Measurements from ENCODE around the gene NECAB2.

The NECAB2 gene

DNA sequence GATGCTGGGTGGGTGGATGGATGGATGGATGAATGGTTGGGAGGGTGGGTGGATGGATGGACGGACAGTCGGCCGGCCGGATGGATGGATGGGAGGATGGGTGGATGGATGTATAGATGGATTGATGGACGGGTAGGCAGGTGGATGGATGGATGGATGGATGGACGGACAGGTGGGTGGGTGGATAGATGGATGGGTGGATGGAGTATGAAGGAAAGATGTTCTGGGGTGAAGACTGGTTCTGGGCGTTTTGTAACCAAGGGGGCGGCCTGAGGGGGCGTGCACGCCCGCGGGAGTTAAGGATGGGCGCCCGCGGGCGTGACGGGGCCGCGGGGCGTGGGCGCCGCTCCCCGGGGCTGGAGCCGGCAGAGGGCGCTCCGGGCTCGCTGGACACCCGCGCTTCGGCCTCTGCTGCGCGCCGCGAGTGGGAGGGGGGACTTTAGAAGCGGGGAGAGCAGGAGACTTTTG, at the start of gene NECAB2:
Gene NECAB2 (plus strand): TSS at position 407 of the 468 bp plus-strand sequence. CDS start 405 bp downstream, outside the sequence.
- peak in 1 of 2 experiments; percentile 3 for DNase-seq

DNA sequence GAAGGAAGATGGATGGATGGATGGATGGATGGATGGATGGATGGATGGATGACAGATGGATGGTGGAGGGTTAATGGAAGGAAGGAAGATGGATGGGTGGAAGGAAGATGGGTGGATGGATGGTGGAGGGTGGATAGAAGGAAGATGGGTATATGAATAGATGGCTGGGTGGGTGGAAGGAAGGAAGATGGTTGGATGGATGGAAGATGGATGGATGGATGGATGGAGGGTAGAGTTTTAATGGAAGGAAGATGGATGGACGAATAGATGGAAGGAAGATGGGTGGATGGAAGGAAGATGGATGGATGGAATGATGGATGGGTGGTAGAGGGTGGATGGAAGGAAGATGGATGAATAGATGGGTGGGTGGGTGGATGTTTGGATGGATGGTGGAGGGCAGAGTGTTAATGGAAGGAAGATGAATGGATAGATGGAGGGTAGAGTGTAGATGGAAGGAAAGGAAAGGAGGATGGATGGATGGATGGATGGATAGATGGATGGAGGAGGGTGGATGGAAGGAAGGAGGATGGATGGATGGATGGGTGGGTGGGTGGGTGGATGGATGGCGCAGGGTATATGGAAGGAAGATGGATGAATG, 47.1 kb upstream of the NECAB2 start:
- DNase-seq: no peak

DNA sequence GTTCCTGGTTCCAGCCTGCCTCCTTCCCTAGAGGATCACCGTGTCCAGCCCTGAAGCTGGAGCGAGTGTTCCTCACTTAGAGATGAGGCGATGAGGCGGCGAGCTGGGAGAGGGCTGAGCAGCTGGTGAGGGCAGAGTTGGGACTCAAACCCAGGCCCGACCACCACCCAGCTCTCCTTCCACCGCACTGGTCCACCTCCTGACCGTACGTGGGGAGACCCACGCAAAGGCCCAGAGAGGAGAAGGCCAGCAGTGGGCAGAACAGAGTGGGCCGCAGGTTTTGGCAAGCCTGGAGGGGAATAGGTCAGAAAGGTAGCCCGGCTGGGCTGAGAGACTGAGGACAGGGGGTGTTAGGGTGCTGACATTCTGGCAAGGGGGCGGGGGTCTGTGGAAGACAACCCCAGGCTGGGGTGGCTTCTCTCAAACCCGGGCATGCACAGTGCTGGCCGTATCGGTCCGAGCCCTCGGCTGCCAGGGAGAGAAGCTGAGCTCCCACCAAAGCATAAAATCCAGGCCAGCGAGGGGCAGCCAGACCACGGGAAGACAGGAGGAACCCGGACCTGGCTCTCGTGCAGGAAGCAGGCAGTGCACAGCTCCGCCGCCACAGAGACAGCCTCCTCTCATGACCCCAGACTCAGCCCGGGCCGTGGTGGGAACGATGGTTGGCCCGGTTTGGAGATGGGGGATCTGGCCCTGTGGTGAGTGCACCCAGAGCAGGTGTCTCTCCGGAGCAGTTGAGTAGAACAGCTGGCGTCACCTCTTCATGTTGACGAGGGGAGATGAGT, 44.3 kb upstream of the NECAB2 start:
- no peak for DNase-seq

DNA sequence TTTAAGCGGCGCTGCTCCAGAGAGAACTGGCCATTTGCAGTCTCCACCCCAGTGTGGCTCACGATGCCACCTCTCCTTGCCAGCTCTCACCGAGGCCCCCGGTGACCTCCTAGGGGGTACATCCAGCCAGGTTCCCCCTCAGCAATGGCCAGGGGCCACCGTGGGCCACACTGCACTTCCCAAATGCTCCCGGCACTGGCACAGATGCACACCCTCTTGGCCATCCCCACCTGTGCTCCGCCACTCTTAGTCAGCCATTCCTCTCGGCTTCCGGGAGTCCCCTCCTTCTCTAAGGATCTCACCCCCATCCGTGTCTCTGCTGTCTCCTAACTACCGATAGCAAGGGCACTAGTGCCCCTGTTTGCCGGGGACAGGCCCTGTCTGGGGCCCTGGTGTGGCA, 43.4 kb upstream of the NECAB2 start:
- DNase-seq: no peak

DNA sequence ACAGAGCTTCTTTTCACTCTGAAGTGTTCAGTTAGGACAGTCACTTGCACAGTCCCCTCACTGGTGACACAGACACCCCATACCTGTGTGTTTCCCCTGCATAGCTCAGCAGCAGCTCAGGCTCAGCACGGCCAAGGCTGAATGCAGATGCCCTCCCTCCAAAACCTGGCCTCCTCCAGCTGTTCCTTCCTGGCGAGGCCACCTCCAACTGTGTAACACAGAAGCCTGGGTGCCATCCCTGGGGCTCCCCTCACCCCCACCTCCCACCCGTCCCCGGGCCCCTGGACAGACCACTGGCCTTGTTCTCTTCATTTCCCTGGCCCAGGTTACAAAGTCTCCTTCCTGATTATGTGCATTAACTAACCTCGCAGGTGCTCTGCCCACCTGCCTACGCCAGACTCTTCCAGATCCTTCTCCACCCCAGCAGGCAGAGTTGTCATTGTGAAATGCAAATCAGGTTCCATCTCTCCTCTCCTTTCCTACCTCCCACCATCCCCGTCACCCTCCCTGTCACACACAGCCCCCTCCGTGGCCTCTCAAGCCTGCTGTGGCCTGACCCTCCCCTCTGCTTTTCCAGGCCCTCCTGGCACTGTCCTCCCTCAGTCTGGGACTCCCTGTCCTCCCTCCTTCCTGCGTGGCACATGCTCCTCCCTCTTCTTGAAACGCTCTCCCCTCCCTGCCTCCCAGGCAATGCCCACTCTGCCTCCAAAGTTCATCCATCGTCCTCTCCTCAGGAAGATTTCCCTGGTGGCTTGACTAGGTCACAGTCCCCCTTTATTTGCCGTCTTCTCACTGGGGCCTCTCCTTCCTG, 42.7 kb upstream of the NECAB2 start:
- no peak for DNase-seq

DNA sequence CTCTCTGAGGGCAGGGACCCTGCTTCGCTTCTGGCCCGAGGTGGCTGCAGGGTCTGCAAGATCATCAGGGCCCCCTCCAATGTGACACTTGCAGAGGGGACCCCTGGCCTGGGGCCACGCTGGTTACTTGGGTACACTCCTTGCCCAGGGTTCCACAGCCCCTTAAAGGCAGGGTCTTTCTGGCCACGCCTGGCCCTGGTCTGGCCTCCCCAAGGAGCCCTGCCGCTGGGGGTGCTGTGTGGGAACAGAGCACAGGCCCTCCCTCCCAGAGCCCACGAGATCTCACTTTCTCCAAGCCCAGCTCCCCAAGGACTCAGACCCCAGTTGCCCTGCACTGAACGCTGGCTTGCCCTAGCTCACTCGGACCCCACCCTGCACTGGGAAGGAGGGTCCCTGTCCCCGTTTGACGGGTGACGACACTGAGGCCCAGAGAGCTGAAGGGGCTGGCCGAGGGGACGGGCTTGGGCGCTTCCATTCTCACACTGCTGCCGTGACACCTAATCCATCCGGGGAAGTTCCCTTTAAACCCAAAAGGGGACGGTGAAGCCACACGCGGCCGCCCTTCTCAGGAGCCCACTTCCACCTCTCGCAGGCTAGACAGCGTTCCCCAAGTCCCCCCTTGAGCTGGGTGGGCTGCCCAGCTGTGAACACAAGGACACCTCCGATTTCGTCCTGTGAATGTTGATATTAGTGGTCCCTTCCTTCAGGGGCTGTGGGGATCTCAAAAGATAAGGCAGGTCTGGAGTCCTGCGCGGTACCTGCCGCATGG, 41.9 kb upstream of the NECAB2 start:
- no peak for DNase-seq

DNA sequence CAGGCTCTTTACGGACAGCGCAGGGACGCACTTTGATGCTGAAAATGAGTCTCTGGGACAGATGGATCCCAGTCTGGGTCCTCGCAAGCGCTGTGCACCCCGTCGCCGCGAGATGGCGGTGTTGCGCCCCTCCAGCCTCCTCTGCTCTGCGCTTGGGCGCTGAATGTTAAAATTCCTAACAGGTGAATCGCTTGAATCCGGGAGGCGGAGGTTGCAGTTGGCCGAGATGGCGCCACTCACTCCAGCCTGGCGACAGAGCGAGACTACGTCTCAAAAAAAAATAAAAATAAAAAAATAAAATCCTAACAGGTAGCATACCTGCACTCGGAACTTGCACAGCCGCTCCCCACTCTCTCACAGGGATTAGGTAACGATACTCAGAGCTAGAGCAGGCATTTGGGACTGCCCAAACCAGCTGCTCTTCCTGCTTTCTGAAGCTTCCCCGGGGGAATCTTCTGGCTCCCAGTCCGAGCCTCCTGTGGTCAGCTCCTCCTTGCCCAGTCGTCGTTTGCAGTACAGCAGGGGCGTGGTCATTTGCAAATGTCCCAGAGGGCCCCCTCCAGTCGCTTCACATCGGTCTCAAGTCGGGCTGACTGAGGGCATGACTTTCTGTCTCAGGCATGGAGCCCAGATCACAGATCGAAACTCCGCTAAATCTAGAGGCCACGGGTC, 41.2 kb upstream of the NECAB2 start:
- DNase-seq: peak in 1 of 2 experiments; percentile 33

DNA sequence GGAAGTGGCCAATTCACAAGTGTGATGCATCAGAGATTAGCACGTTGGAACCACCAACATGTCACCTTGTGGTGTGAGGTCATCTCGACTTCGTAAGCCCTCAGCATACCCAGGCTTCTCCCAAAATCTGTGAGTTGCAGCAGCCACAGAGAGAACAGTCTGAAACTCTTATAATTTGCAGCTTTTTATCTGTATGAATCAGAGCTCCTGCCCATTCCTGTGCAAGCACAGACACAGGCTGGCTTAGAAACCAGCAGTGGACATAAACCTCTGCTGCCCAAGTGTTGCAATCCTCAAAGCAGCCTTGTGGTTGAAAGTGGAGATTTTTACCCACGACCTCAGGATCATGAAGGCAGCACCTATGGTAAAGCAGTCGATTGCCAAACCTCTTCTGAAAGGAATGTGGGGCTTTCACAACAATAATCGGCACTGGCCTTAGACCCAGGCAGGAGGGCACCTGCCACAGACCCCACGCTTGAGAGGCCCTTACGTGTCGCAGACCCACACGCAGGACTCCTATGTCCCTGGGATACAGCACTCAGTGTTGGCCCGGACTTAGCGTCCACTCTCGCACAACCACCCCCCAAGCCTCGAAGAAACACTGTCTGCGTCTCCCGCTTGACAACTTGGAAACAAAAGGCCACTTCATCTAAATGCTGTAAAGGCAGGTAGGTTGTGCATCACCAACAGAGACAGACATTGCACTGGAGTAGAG, 39.5 kb upstream of the NECAB2 start:
- DNase-seq: no peak

DNA sequence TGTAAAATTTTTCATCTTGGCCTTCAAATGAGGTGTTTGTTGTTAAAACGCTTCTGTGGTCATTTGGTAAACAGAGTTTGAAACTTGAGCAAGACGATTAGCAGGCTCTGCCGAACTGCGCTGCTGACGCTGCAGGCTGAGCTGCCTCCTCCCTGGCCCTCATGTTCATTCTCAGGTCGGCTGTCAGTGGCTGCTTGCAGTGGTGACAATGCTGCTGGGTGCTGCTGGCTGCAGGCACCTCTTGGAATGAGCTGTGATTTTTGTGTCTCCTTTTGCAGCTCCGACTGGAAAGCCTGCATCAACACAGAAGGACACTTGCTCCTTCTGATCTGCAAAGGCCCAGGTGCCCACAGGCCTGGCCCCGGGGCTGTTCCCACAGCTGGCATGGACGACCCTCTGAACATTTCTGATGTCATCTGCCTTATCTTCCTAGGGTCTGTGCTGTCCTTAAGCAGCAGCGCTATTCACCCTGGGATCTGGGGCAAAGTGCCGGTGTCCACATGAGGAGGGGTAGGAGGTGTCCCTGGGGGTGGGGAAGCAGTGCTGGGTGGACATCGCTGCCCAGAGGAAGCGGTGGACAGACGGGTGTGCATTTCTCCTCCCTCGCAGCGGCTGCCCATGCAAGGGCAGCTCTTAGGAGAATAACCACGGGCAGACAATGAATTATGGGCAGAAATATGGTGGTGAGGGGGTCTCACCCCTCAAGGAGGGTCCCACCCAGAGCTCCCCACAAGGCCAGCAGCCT, 38.1 kb upstream of the NECAB2 start:
- no peak for DNase-seq

DNA sequence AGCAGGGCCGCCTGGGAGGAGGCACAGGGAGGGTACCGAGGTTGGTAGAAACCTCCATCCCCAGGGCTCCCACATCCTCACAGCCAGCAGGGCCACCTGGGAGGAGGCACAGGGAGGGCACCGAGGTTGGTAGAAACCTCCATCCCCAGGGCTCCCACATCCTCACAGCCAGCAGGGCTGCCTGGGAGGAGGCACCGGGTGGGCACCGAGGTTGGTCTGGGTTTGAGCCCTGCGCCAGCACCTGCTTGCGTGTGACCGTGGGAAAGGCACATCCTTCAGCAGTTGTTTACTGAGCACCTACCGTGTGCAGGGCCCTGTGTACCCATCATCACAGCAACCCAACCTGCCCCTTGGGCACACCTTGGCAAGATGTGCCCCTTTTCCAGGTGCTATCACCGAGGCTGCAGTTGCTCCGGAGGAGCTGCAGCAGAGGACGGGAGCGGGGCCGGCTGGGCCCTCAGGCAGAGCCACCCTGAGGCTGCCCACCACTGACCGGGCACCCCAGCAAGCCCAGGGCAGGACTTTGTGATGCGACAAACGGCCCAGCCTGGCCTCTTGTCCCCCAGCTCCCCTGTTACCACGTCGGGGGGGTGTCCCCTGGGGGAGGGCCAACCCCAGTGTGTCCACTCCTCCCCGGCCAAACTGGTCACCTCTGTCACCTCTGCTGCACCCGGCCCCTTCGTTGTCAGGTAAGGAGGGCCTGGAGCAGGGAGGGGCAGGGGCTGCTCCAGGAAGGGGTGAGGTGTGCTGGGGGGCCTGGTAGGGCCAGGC, 37.1 kb upstream of the NECAB2 start:
- DNase-seq: no peak

DNA sequence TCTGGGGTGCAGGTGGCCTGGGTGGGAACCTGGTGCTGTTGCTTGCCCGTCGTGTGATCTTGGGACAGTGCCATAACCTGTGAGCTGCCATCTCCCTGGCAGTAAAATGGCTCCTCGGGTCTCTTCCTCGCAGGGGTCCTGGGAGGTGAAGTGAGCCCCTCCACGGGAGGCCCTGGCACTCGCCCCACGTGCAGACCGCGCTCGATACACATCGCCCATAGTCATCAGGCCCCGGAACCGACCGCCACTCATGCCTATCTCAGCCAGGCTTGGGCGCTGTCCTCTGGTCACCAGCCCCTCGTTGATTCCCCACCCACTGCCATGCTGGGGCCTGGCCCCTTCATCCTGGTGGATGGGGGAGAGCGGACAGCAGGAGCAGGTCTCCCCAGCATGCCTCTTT, 36.5 kb upstream of the NECAB2 start:
- DNase-seq: no peak

DNA sequence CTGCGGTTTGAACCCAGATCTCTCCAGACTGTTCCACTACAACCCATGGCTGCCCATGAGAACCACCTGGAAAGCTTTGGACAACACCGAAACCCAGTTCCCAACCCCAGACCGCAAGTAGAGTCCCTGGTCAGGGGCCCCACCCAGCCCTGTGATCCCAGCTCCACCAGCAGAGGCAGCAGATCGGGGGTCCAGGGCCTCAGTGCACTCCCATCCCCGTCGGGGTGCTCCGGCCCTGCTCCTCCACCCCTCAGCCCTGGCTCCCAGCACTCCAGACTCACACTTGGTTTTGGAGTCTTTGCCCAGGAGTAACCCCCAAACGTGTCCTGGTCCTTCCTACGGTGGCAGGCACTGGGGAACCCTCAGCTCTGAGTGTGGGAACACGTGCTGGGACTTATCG, 35.7 kb upstream of the NECAB2 start:
- no peak for DNase-seq

DNA sequence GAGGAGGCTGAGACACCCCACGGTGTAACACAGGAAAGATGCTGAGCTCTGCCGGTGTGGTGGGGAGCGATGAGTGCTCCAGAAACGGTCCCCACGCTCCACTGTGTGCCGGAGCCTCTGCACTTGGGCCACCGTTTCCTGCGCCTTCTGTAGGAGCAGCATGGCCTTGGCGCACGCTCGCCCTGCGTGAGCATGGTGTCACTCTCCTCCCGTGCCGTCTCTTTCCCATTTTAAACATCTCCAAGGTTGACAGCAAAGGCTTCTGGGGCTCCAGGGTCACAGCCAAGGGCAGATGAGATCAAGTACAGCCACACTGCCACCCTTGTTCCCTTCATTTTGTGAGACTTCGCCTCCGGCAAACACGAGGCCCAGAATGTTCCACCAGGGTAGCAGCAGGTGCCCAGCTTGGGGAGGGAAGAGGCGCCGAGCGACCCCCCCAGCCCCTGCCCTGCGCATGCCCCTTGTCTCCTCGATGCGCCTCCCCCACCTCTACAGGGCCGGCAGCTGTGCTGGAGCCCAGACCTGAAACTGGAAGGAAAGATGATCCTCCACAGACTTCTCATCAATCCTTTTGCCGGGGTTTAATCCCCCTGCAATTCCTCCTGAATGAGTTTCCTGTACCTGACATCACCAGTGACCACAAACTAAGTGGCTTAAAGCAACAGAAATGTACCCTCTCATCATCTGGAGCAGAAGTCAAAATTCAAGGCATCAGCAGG, 34.9 kb upstream of the NECAB2 start:
- no peak for DNase-seq

DNA sequence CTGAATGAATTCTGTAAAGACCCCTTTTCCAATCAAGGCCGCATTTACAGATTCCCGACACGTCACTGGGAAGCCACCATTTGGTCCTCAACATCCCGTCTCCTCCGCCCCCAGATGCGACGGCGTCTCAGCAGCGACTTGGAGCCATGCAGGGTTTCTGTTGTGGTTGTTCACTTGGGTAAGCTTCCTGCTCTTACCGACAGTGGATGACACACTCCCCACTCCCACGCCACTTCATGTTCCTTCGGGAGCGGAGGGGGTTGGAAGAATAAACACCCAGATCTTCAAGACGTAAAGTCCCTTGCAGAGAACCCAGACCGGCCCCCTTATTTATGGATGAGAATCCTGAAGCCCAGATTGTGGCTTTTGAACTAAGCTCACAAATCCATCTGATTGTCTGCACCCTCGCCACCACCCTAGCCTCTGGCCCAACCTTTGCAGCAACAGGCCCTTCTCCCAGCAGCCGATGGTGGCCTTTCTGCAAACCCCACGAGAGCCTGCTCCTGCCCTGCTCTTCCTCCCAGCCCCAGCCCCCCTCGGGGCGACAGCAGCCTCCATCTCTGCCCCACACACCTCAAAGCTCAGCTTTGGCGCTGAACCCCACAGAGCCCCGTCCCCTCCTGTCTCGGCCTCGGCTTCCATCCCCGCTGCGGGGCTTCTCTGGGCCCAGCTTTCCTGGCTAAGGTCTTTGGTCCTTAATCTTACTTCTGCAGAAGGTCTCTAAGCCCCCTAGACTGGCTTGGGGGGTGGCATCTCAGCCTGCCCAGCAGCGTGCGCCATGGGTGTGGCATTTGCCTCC, 34.0 kb upstream of the NECAB2 start:
- no peak for DNase-seq

DNA sequence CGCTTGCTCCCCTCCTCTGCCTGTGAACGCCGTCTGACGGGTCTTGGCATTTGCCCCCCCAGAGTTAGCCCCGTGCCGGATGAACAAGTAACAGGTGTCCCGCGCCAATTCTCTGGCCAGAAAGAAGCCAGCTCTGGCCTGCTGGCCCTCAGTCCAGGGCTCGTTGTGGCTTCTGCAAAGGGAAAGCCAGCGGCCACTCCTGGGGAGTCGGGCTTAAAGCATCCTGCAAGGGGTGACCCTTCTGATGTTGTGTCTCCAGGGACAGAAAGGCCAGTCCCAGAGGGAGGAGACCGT, 33.4 kb upstream of the NECAB2 start:
- DNase-seq: no peak

DNA sequence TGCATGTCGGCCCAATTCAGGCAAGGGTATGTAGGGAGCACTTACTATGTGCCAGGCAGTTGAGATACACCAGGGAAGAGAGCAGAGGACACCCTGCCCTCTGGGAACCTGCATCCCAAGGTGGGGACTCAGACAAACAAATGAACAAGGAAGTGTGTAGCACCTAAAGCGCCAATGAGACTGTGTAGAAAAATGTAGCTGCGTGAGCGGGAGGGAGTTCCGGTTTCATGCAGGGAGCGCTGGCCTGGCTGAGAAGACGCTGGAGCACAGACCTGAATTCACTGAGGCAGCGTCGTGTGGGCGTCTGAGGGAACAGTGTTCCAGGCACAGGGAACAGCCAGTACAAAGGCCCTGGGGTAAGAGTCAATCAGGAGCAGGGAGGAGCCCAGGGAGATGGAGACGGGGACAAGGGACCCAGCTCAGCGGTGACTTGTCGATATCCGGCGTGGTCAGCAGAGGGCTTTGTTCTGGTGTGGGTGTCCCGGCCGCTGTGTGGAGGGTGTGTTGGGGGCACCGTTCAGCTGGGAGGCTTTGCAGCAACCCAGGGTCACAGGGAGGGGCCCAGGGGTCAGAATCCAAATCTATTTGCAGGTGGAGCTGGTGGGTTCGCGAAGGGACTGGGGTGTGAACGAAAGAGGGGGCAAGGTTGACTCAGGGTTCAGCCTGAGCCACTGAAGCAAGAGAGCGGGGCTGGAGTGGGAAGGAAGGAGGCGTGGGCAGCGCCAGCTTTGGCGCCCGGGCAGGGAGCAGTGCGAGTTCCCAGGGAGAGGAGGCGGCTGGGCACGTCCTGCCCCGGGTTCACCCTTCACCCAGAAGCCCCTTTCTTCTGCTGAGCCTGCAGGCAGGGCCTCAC, 32.8 kb upstream of the NECAB2 start:
- no peak for DNase-seq

DNA sequence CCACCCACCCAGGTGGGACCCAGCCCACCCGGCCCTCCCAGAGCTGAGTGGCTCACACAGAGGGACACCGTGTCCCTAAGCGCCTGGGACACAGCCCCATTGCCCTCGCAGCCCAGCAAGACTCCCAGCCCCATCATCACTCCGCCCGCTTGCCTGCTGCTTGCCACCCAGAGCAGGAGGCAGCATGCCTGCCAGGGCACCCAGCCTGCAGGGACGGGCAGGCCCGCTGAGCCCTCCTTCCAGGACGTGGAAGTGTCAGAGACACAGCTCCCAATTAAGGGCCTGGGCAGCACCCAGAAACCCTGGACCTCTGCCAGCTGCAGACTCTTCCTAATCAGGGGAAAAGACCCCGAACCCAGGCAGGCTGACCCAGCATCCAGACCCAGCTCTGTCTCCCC, 32.2 kb upstream of the NECAB2 start:
- no peak for DNase-seq

All from NCI-H446 (cell line).